K562 (cell line): ENCODE data around the gene NPFF. TPM values are rescaled to one million over a fixed set of nuclear protein-coding genes. Genes with fewer than 3 reads are reported as not detected.

Source experiments
- BHLHE40 ChIP-seq: IDR thresholded peaks from 2 replicates; pipeline ENCODE4 v1.6.1; 2011; ENCODE audit warnings: low read length, improper control_type of control experiment
- BRD4 ChIP-seq: fragments of 200-600 bp; sonication (generic); IDR thresholded peaks from 2 replicates; pipeline ENCODE4 v1.6.1; 2017; ENCODE audit warnings: inconsistent platforms
- CEBPG ChIP-seq, 3 experiments: fragments of 200-800 bp in 1 of 3; sonication (Bioruptor generic) in 1 of 3; sonication (generic) in 1 of 3; formaldehyde crosslinking in 1 of 3; IDR thresholded peaks in 2 of 3; conservative IDR thresholded peaks in 1 of 3; 2 replicates each; pipeline versions ENCODE4 v1.6.1 to v1.8.0; 2016 to 2022; ENCODE audit warnings: missing compliant biosample characterization in 2 of 3, missing genetic modification characterization in 2 of 3, mild to moderate bottlenecking in 1 of 3, missing genetic modification reagents in 1 of 3
- CXXC5 ChIP-seq: fragments of 250-450 bp; sonication (Bioruptor Pico); IDR thresholded peaks from 2 replicates; pipeline ENCODE4 v1.8.0; 2022; ENCODE audit warnings: inconsistent platforms, mild to moderate bottlenecking, moderate library complexity
- DPF2 ChIP-seq: fragments of 450-650 bp; IDR thresholded peaks from 2 replicates; pipeline ENCODE4 v1.6.1; 2016
- GTF3C2 ChIP-seq: IDR thresholded peaks from 3 replicates; pipeline ENCODE4 v1.6.1; 2011; ENCODE audit warnings: borderline replicate concordance, mild to moderate bottlenecking, moderate library complexity; ENCODE audit not compliant: insufficient read length; ENCODE audit errors: extremely low read depth
- NCOA6 ChIP-seq: fragments of 450-650 bp; IDR thresholded peaks from 2 replicates; pipeline ENCODE4 v1.6.1; 2017; ENCODE audit warnings: mild to moderate bottlenecking
- NEUROD1 ChIP-seq: fragments of 150-350 bp; IDR thresholded peaks from 2 replicates; pipeline ENCODE4 v1.6.1; 2014; ENCODE audit warnings: borderline replicate concordance, low read length, low read depth; ENCODE audit not compliant: partially characterized antibody
- PML ChIP-seq: IDR thresholded peaks from 2 replicates; pipeline ENCODE4 v1.6.1; 2012; ENCODE audit warnings: low read length, inconsistent platforms
- PTTG1 ChIP-seq: fragments of 450-650 bp; IDR thresholded peaks from 2 replicates; pipeline ENCODE4 v1.6.1; 2016; ENCODE audit warnings: low read depth, mild to moderate bottlenecking, missing genetic modification characterization, missing compliant biosample characterization
- SETDB1 ChIP-seq: IDR thresholded peaks from one replicate; pipeline ENCODE4 v1.6.1; 2012; ENCODE audit warnings: low read length, control low read depth, inconsistent platforms
- SRSF3 ChIP-seq: fragments of 200-400 bp; formaldehyde crosslinking; IDR thresholded peaks from 2 replicates; pipeline ENCODE4 v1.6.1; 2016; ENCODE audit warnings: mild to moderate bottlenecking, low read length, moderate library complexity; ENCODE audit not compliant: insufficient read depth
- TARDBP ChIP-seq: fragments of 450-650 bp; IDR thresholded peaks from 2 replicates; pipeline ENCODE4 v1.6.1; 2016
- TFE3 ChIP-seq: fragments of 450-650 bp; formaldehyde crosslinking; IDR thresholded peaks from 2 replicates; pipeline ENCODE4 v1.4.0; 2020; ENCODE audit warnings: mild to moderate bottlenecking, mixed read lengths
- UBTF ChIP-seq, 2 experiments: IDR thresholded peaks; 2 replicates each; pipeline ENCODE4 v1.6.1; 2012; ENCODE audit warnings: improper control_type of control experiment in 2 of 2, low read depth in 2 of 2, low read length in 2 of 2, borderline replicate concordance in 1 of 2
- YY1 ChIP-seq, 3 experiments: IDR thresholded peaks; 2 replicates each; pipeline ENCODE4 v1.6.1; 2011; ENCODE audit warnings: low read length in 2 of 3, mild to moderate bottlenecking in 2 of 3, moderate library complexity in 2 of 3, borderline replicate concordance in 1 of 3, control low read depth in 1 of 3, low read depth in 1 of 3; ENCODE audit not compliant: insufficient read depth in 3 of 3, insufficient replicate concordance in 2 of 3, control insufficient read depth in 1 of 3, insufficient read length in 1 of 3; ENCODE audit errors: extremely low read depth in 1 of 3
- ZBED1 ChIP-seq: IDR thresholded peaks from 2 replicates; pipeline ENCODE4 v1.6.1; 2014
- ZNF316 ChIP-seq: fragments of 450-650 bp; IDR thresholded peaks from 2 replicates; pipeline ENCODE4 v1.6.1; 2016
- ZNF384 ChIP-seq: IDR thresholded peaks from 2 replicates; pipeline ENCODE4 v1.6.1; 2012; ENCODE audit warnings: low read depth, low read length, improper control_type of control experiment
- ZNF699 ChIP-seq: fragments of 250-450 bp; sonication (Bioruptor Pico); IDR thresholded peaks from 2 replicates; pipeline ENCODE4 v1.8.0; 2021; ENCODE audit warnings: mild to moderate bottlenecking, moderate library complexity; ENCODE audit not compliant: insufficient replicate concordance
- ZNF79 ChIP-seq: fragments of 250-450 bp; sonication (Bioruptor Pico); IDR thresholded peaks from 2 replicates; pipeline ENCODE4 v1.4.0; 2020; ENCODE audit warnings: low read depth, mild to moderate bottlenecking, moderate library complexity
- ZSCAN32 ChIP-seq: fragments of 450-650 bp; formaldehyde crosslinking; IDR thresholded peaks from 2 replicates; pipeline ENCODE4 v1.4.0; 2020; ENCODE audit warnings: mild to moderate bottlenecking, moderate library complexity
- polyA plus RNA-seq, 8 experiments: library from polyadenylated mRNA; depleted of rRNA in 4 of 8; stranded (reverse) in 5 of 8; unstranded in 3 of 8; fragments of >200 nt; fragmentation: Nextera tagmentation in 2 of 8; fragmentation: Illumina TruSeq in 1 of 8; extraction: Ambion mirVana in 2 of 8; extraction: Trizol in 1 of 8; gene quantifications; 2 replicates each; pipeline versions ENCODE4 v1.2.1 to v1.2.3, GENCODE V29; 2011 to 2014; ENCODE audit warnings: inconsistent platforms in 1 of 8, missing spikeins in 1 of 8
- total RNA-seq, 7 experiments: library from RNA; depleted of rRNA in 6 of 7; stranded (reverse); fragments of >200 nt in 6 of 7; fragmentation: Illumina TruSeq in 2 of 7; extraction: Trizol in 2 of 7; gene quantifications; 2 replicates each; pipeline versions ENCODE4 v1.2.1 to v1.2.3, GENCODE V29; 2011 to 2021; ENCODE audit warnings: low replicate concordance in 1 of 7

Gene NPFF
- total and polyA plus RNA-seq, 9 of the 15 experiments (the other 6 are each of a cell fraction or from before 2014, with no cell fraction given): 0.15 to 1.2 (median 0.55) TPM; not detected in 6

- TF ChIP-seq UBTF (IDR thresholded peaks at IDR 0.05; ENCODE audit: borderline replicate concordance in 1 of 2, low read depth in 2 of 2, low read length in 2 of 2) (no peak), ZBED1 (no peak), ZNF699 (CRISPR knock-in tag) (no peak), TFE3 (CRISPR knock-in tag) (no peak), SRSF3 (no peak), PTTG1 (no peak), ZSCAN32 (CRISPR knock-in tag) (no peak), YY1 (IDR thresholded peaks at IDR 0.05; ENCODE audit: borderline replicate concordance in 1 of 3, control insufficient read depth in 1 of 3, extremely low read depth in 1 of 3, insufficient read depth in 3 of 3, insufficient read length in 1 of 3, insufficient replicate concordance in 2 of 3, low read depth in 1 of 3, low read length in 2 of 3) (no peak), ZNF384 (no peak), ZNF79 (no peak), CEBPG (CRISPR knock-in tag; IDR thresholded peaks at IDR 0.05) (no peak), CEBPG (tag; conservative IDR thresholded peaks at IDR 0.05 in 1 of 2, IDR thresholded peaks at IDR 0.05 in 1 of 2) (no peak), TARDBP (no peak), PML (no peak), CXXC5 (no peak), ZNF316 (no peak), GTF3C2 (no peak), NEUROD1 (no peak), BHLHE40 (no peak), SETDB1 (no peak), NCOA6 (no peak), BRD4 (no peak), DPF2 (peak; percentile 59; the same call in 1 of the 2 replicates)
Observed at GRCh38 chr12:53493610-53494391, 13.5 kb downstream of the NPFF start (continued).
